ENCODE measurements around the gene PHF23.

PHF23 gene

DNA sequence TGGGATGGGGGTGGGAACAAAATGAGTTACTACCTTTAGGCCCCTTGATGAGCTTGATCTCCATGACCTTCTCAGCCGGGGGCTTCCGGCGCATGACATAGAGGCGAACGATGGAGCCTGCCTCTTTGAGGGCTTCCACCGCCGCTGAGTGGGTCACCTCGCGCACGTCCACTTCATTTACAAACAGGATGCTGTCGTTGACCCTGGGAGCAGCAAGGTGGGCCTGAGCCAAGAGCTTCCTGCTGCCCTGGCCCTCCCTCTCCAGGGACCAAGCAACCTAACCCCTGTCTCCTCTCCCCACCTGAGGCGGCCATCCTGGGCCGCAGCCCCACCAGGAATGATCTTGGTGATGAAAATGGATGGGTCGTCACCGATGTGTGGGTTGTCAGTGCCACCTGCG is 35.9 kb downstream of the PHF23 start:
- no peak for DNase-seq (ENCODE audit: low spot score)

- no peak for DNase-seq (ENCODE audit: low spot score)
Measured at GRCh38 chr17:7196651-7197401, 42.4 kb downstream of the PHF23 start.

DNA sequence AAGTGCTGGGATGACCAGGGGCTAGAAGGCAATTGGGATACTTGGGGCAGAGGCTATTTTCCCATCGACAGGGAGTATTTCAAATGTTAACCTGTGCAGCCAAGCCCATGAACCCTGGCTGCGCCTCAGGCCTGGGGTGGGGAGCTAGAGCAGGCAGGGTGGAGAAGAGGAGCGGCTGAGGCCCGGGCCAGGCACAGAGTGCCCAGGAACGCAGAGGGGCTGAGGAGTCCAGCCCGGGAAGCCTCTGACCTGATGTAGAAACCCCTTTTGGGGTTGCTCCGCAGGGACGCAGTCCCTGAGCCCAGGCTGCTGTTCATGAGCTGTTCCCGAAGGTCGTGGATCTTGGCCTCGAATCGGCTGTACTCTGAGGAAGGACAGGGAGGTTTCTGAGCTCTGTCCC is 43.3 kb downstream of the PHF23 start:
- DNase-seq (ENCODE audit: low spot score), result no peak

DNA sequence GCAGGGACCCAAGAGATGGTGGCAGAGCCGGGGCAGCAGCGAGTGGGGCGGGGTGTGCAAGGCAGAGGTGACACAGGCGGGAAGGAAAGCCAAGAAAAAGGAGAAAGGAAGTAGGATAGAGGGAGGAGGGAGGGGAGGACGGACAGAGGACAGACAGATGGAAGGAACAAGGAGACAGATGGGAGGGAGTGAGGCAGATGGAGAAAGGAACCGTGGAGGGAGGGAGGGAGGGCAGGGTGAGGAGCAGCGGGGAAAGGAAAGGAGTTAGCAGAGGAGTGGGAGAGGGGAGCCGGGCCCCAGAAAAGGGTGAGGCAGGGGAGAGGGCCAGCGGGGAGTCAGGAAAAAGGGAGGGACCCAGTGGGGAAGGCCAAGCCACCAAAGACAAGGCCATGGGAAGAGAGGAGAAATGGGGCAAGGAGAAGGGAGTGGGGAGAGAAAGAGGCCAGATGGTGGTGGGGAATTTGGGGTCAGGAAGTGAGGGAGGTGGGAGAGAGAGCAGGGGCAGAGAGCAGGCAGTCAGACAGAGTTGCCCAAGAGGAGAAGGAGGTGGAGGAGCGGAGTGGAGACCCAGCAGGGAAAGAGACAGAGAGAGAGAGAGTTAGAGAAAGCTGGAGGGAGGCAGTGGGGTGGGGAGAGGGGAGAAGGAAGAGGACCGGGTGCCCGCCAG is 46.9 kb downstream of the PHF23 start:
- no peak for DNase-seq (ENCODE audit: low spot score)

- DNase-seq (ENCODE audit: low spot score), result no peak
Measured at GRCh38 chr17:7191571-7192270, 47.5 kb downstream of the PHF23 start.

DNA sequence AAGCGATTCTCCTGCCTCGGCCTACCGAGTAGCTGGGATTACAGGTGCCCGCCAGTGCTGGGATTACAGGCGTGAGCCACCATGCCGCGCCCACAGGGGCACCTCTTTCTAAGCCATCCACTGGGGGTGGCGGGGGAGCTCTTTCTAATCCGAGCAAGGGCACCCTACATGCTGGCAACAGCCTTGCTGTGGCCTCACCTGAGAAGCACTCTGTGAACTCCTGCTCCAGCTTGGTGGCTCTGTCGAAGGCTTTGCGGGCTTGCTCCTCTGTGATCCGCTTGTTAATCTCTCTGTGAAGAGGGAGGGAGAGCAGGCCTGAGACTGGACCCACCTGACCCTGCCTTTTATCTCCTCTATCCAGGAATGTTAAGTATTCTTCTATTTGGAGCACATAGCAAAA is 48.2 kb downstream of the PHF23 start:
- DNase-seq (ENCODE audit: low spot score), result no peak

DNA sequence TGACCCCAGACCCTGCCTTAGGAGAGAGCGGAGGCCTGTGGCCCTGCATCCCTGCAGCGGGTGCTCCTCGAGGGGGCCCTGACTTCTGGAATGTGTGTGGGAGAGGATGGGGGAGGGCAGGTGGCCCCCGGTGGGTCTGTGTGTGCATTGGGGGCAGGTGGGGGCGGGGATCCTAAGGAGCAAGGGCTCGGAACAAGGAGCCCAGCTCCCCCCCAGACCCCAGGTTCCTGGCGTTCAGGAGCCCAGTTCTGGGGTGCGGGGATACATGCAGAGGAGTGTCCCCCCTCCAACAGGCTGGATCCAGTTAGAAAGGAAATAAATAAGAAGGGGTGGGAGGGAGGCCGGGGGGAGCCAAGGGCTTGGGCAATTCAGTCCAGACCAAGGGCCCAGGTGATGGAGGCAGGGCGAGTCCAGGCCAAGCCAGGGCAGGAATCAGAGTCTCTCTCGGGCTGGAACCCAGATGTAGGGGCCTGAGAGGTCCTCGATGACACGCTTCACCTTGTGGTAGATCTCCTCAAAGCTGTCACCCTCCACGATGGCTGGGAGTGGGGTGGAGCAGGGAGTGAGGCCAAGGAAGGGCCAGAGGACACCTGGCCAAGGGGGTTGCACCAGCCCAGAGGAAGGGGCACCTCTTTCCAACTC is 48.9 kb downstream of the PHF23 start:
- DNase-seq (ENCODE audit: low spot score), result no peak

DNA sequence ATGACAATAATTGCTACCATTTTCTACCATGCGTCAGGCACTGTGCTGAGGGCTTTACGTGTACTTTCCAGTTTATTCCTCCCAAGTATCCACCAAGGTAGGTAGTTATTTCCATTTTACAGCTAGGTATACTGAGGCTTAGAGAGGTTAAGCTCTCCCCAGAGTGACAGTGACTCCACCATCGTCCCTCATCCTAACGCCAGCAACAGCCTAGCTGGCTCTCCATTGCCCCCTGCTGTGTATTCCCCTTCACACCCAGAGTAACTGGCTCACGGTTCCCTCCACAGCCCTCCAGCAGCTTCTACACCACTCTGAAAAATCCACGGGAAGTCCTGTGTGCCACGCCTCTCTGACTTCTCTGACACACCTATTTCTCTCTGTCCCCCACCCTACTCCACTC is 53.0 kb downstream of the PHF23 start:
- no peak for DNase-seq (ENCODE audit: low spot score)

All from globus pallidus (tissue), 1 donor.